Testis (tissue), 5 donors: ENCODE measurements around the gene HRNR. TPM values are rescaled to one million over a fixed set of nuclear protein-coding genes. Genes with fewer than 3 reads are reported as not detected.
"Not testable (repeated sequence)": the region's sequence is repeated elsewhere in the genome, so short reads cannot be mapped to it uniquely, and the experiment has no call there.

ENCODE experiments used
- DNase-seq: peaks from one replicate; pipeline ENCODE4 v3.0.0-alpha.2; 2019
- H3K27ac ChIP-seq, 2 donors: fragments of 200-600 bp; sonication (generic); one replicate each; pipeline ENCODE4 v1.5.1; 2019
- H3K27me3 ChIP-seq: fragments of 200-600 bp; sonication (generic); one replicate; pipeline ENCODE4 v1.5.1; 2019
- H3K36me3 ChIP-seq: fragments of 200-600 bp; sonication (generic); one replicate; pipeline ENCODE4 v1.5.1; 2017; ENCODE audit warnings: low read depth; ENCODE audit errors: missing control alignments
- H3K4me1 ChIP-seq: fragments of 200-600 bp; sonication (generic); one replicate; pipeline ENCODE4 v1.5.1; 2019
- H3K4me3 ChIP-seq, 2 donors: fragments of 200-600 bp; sonication (generic); one replicate each; pipeline ENCODE4 v1.5.1; 2017 to 2019
- H3K9me3 ChIP-seq: fragments of 200-600 bp; sonication (generic); one replicate; pipeline ENCODE4 v1.5.1; 2017
- POLR2A ChIP-seq: fragments of 450-650 bp; IDR thresholded peaks from one replicate; pipeline ENCODE4 v1.6.1; 2017; ENCODE audit warnings: antibody characterized with exemption, mild to moderate bottlenecking, moderate library complexity
- WGBS, 2 donors: methylation state at CpG; one replicate each; pipeline ENCODE4 v1.1.5; 2018; 5-methylcytosine and 5-hydroxymethylcytosine counted together
- intact Hi-C: fragments of 100-400 bp; cut with DNase I; formaldehyde crosslinking; loops from one replicate; pipeline ENCODE4 v1.15.1; 2023; ENCODE audit warnings: low total_unique reads
- long read RNA-seq, 2 donors: transcript quantifications; one replicate each; lab custom pipeline, GENCODE V29; 2026
- polyA plus RNA-seq: library from polyadenylated mRNA; stranded (reverse); fragments of 350-450 nt; fragmentation: Illumina TruSeq; extraction: RNeasy Lipid Tissue Mini Kit (QIAGEN cat#74804); gene quantifications from one replicate; pipeline ENCODE4 v1.2.3, GENCODE V29; 2014; ENCODE audit warnings: low read depth, low replicate concordance; ENCODE audit not compliant: insufficient read depth
- total RNA-seq, 2 donors: library from RNA; depleted of rRNA; stranded (reverse); fragments of >200 nt; gene quantifications; one replicate each; pipeline ENCODE4 v1.2.3, GENCODE V29; 2016
- TF ChIP-seq, protein P1 (sequence below), 3 experiments: fragments of 450-650 bp in 2 of 3; fragments of 200-600 bp in 1 of 3; sonication (generic) in 1 of 3; IDR thresholded peaks; one replicate each; pipeline ENCODE4 v1.5.1; 2016 to 2019; ENCODE audit warnings: antibody characterized with exemption in 3 of 3, mild to moderate bottlenecking in 2 of 3, moderate library complexity in 1 of 3

The HRNR gene
- total RNA-seq, result under 1 TPM in 1 of 2 donors, not detected in 1; 0.06 TPM
- not detected for polyA plus RNA-seq
- long read RNA-seq, donor 1, result 0 reads
- long read RNA-seq, donor 2, result 0 reads

DNA sequence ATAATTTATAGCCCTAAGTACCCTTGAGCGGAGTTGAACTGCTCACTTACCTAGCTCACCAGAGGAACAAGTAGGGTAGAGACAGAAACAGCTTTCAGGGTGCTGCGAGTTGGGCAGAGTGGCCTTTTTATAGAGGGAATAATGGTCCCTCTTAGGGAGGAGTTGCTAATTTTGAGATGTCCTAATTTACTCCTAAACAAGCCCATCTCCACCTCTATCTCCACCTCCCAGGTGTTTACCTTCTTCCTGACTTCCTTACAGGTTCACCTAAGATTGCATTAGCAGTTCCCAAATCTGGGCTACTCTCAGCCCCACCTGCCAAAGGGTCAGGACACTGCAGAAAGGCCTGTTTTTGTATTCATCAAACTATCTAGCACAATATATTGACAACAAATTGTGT, at the start of gene HRNR:
TSS of gene HRNR (minus strand) at position 101 of the 400 bp plus-strand sequence. CDS start 940 bp downstream, outside the sequence.
- DNase-seq, result no peak
- H3K9me3 ChIP-seq, result no peaks in the 10 kb centered on the region
- H3K36me3 ChIP-seq, result no peaks in the 10 kb centered on the region
- no peak within 1 kb of the TSS for H3K27ac ChIP-seq
- H3K4me3 ChIP-seq, result no peak within 1 kb of the TSS
- TF ChIP-seq, protein P1, sequence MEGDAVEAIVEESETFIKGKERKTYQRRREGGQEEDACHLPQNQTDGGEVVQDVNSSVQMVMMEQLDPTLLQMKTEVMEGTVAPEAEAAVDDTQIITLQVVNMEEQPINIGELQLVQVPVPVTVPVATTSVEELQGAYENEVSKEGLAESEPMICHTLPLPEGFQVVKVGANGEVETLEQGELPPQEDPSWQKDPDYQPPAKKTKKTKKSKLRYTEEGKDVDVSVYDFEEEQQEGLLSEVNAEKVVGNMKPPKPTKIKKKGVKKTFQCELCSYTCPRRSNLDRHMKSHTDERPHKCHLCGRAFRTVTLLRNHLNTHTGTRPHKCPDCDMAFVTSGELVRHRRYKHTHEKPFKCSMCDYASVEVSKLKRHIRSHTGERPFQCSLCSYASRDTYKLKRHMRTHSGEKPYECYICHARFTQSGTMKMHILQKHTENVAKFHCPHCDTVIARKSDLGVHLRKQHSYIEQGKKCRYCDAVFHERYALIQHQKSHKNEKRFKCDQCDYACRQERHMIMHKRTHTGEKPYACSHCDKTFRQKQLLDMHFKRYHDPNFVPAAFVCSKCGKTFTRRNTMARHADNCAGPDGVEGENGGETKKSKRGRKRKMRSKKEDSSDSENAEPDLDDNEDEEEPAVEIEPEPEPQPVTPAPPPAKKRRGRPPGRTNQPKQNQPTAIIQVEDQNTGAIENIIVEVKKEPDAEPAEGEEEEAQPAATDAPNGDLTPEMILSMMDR (IDR thresholded peaks at IDR 0.05), result no peak
- no peak for TF ChIP-seq POLR2A
- no peaks in the 10 kb centered on the region for H3K4me1 ChIP-seq
- H3K27me3 ChIP-seq, result no peaks in the 10 kb centered on the region
- intact Hi-C loops, result no loop called here
- WGBS, 2 donors, result 70 to 90% methylated on average over 2 of the region's 2 CpGs

DNA sequence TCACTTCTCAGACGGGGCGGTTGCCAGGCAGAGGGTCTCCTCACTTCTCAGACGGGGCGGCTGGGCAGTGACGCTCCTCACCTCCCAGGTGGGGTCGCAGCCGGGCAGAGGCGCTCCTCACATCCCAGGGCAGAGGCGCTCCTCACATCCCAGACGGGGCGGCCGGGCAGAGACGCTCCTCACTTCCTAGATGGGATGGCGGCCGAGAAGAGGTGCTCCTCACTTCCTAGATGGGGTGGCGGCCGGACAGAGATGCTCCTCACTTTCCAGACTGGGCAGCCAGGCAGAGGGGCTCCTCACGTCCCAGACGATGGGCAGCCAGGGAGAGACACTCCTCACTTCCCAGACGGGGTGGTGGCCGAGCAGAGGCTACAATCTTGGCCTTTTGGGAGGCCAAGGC, 32.4 kb upstream of the HRNR start:
- intact Hi-C loops, result not testable (repeated sequence)

DNA sequence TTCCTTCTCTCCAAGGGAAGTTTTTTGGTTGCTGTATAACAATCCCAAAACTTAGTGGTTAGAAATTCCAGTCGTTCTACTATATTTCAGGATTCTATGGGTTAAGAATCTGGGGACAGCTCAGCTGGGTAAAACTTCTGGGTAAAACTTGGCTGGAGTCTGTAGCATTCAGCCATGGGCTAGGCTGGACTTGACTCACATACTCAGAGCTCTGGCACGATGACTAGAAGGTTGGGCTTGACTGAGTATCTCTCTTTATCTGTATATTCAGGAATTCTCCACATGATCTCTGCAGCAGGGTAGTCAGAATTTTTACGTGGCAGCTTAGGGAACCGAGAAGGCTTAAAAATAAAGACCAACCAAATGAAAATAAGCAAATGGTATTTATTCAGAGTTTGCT, 28.2 kb upstream of the HRNR start:
- no peak for TF ChIP-seq POLR2A
- TF ChIP-seq, protein P1 (IDR thresholded peaks at IDR 0.05), result no peak
- DNase-seq, result no peak
- Histone ChIP-seq H3K4me1 (no peaks in the 10 kb centered on the region), H3K4me3 (no peak overlapping the region), H3K9me3 (no peaks in the 10 kb centered on the region), H3K36me3 (no peaks in the 10 kb centered on the region), H3K27ac (no peak overlapping the region), H3K27me3 (no peaks in the 10 kb centered on the region)
- 59 to 64% methylated on average over 4 of the region's 4 CpGs for WGBS, 2 donors
- intact Hi-C loops, result no loop called here

More for the DNA sequence above, 32.4 kb upstream of the HRNR start:
- not testable (repeated sequence) for H3K4me3 ChIP-seq, H3K27me3 ChIP-seq, H3K9me3 ChIP-seq, DNase-seq, H3K36me3 ChIP-seq, H3K27ac ChIP-seq, H3K4me1 ChIP-seq
- 81 to 91% methylated on average over 4 to 18 of the region's 21 CpGs for WGBS, 2 donors

DNA sequence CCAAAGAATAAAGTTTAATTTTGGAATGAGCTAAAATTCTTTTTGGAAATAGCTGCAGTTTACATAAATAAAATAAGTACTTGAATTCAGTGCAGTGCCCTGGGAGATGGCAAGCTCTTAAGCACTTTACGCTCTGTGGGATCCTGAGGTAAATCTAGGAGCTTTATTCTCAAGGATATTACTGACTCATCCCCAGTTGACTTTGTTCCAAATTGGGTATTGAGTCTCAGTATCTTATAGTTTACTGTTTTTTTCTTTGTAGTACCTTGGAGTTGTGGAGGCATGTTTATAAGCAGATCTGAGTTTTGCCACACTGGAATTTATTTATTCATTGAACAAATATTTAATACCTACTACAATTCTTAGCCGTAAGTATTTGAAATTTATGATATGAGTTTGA, 27.4 kb upstream of the HRNR start:
- H3K9me3 ChIP-seq, result no peaks in the 10 kb centered on the region
- intact Hi-C loops, result no loop called here
- WGBS, 2 donors, result 38 to 71% methylated on average over 2 of the region's 2 CpGs

DNA sequence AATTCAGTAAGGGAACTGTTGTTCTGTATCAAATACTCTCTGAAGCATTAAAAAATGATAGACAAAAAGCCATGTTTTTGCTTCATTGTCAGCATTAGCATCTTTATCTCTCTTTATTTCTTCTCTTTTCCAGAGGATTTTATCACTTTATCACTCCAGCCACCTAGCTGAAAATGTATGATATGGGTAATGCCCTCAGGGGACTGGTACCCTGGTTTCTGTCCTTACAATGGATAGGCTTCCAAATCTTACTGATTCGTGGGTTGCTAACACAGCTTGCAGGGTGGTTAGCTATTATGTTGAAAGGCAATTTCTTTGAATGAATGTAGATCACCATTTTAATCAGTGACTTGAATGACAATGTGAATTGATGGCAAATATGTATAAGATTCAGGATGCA, 23.3 kb upstream of the HRNR start:
- H3K36me3 ChIP-seq, result no peaks in the 10 kb centered on the region
- H3K27me3 ChIP-seq, result no peaks in the 10 kb centered on the region
- no peaks in the 10 kb centered on the region for H3K9me3 ChIP-seq
- no peak overlapping the region for H3K4me3 ChIP-seq
- H3K27ac ChIP-seq, result no peak overlapping the region
- TF ChIP-seq, protein P1 (IDR thresholded peaks at IDR 0.05), result no peak
- TF ChIP-seq POLR2A, result no peak
- no peaks in the 10 kb centered on the region for H3K4me1 ChIP-seq
- WGBS, 2 donors, result 54 to 88% methylated on average over 1 of the region's 1 CpG
- intact Hi-C loops, result no loop called here
- DNase-seq, result no peak

More for the DNA sequence above, 27.4 kb upstream of the HRNR start:
- no peaks in the 10 kb centered on the region for H3K4me1 ChIP-seq
- no peak for DNase-seq
- H3K36me3 ChIP-seq, result no peaks in the 10 kb centered on the region
- no peak for TF ChIP-seq POLR2A
- TF ChIP-seq, protein P1 (IDR thresholded peaks at IDR 0.05), result no peak
- H3K27me3 ChIP-seq, result no peaks in the 10 kb centered on the region
- no peak overlapping the region for H3K27ac ChIP-seq
- H3K4me3 ChIP-seq, result no peak overlapping the region
